IMR-90 (cell line): ENCODE data around the gene FEM1B. TPM values are rescaled to one million over a fixed set of nuclear protein-coding genes. Genes with fewer than 3 reads are reported as not detected.

Experiments used
- ATAC-seq: fragments of 200-7000 bp; cut with Tn5 transposase; 2 replicates; pipeline ENCODE4 v1.9.1; 2020; ENCODE audit warnings: low read depth, mild to moderate bottlenecking, moderate library complexity
- BruUV-seq: library from RNA; stranded (reverse); fragments of 400-500 nt; replicated peaks from 2 replicates; lab custom pipeline; 2021; lab: Mats Ljungman, UMichigan
- CTCF ChIA-PET: fragments of 300-600 bp; formaldehyde crosslinking; extraction: SDS; loops from one replicate; lab custom pipeline; 2021; ENCODE audit warnings: antibody characterized with exemption; lab: Yijun Ruan, JAX
- POLR2A ChIA-PET: fragments of 300-600 bp; sonication (Branson Sonifier 250); formaldehyde crosslinking; loops from one replicate; lab custom pipeline; 2022; ENCODE audit warnings: antibody characterized with exemption; ENCODE audit not compliant: unreplicated experiment; lab: Charles Lee
- DNase-seq: peaks from one replicate; pipeline ENCODE4 v3.0.0; 2013
- H2AFZ ChIP-seq: replicated peaks from 2 replicates; pipeline ENCODE3; 2013; ENCODE audit warnings: low read length, mild to moderate bottlenecking; ENCODE audit not compliant: poor library complexity
- H2AK5ac ChIP-seq: 2 replicates; pipeline ENCODE4 v1.6.1; 2013; ENCODE audit warnings: low read depth, low read length, inconsistent platforms
- H2AK9ac ChIP-seq: replicated peaks from 2 replicates; pipeline ENCODE3; 2013; ENCODE audit warnings: mild to moderate bottlenecking, low read depth, low read length, moderate library complexity; ENCODE audit not compliant: poor library complexity
- H2BK120ac ChIP-seq: 2 replicates; pipeline ENCODE4 v1.6.1; 2013; ENCODE audit warnings: low read depth, low read length, inconsistent platforms
- H2BK15ac ChIP-seq: 3 replicates; pipeline ENCODE4 v1.6.1; 2013; ENCODE audit warnings: low read depth, low read length, inconsistent platforms
- H2BK20ac ChIP-seq: 2 replicates; pipeline ENCODE4 v1.6.1; 2013; ENCODE audit warnings: low read depth, mild to moderate bottlenecking, inconsistent platforms, low read length, moderate library complexity
- H2BK5ac ChIP-seq: 2 replicates; pipeline ENCODE4 v1.6.1; 2013; ENCODE audit warnings: mild to moderate bottlenecking, low read depth, low read length, inconsistent platforms; ENCODE audit not compliant: poor library complexity, severe bottlenecking
- H3K14ac ChIP-seq: replicated peaks from 2 replicates; pipeline ENCODE4 v1.6.1; 2013; ENCODE audit warnings: low read depth, low read length, inconsistent platforms
- H3K18ac ChIP-seq: 2 replicates; pipeline ENCODE4 v1.6.1; 2013; ENCODE audit warnings: low read depth, low read length, control low read depth
- H3K23ac ChIP-seq: 2 replicates; pipeline ENCODE4 v1.6.1; 2013; ENCODE audit warnings: low read depth, low read length, inconsistent platforms
- H3K27ac ChIP-seq: 2 replicates; pipeline ENCODE4 v1.5.1; 2013; ENCODE audit warnings: mild to moderate bottlenecking, control low read depth, low read length; ENCODE audit not compliant: insufficient read depth
- H3K27me3 ChIP-seq: 2 replicates; pipeline ENCODE4 v1.6.1; 2013; ENCODE audit warnings: low read length; ENCODE audit not compliant: control insufficient read depth, insufficient read depth
- H3K36me3 ChIP-seq: 2 replicates; pipeline ENCODE4 v1.6.1; 2013; ENCODE audit warnings: low read length, mixed read lengths; ENCODE audit not compliant: control insufficient read depth, insufficient read depth
- H3K4ac ChIP-seq: 2 replicates; pipeline ENCODE4 v1.6.1; 2013; ENCODE audit warnings: low read depth, low read length, inconsistent platforms
- H3K4me1 ChIP-seq: 2 replicates; pipeline ENCODE4 v1.6.1; 2013; ENCODE audit warnings: low read length, mixed read lengths; ENCODE audit not compliant: control insufficient read depth, insufficient read depth
- H3K4me2 ChIP-seq: 2 replicates; pipeline ENCODE4 v1.6.1; 2013; ENCODE audit warnings: low read depth, mild to moderate bottlenecking, control low read depth, low read length, moderate library complexity
- H3K4me3 ChIP-seq: 2 replicates; pipeline ENCODE4 v1.5.1; 2013; ENCODE audit warnings: low read depth, mild to moderate bottlenecking, control low read depth, low read length, moderate library complexity; ENCODE audit not compliant: insufficient read depth
- H3K56ac ChIP-seq: 2 replicates; pipeline ENCODE4 v1.6.1; 2013; ENCODE audit warnings: low read length, inconsistent platforms; ENCODE audit not compliant: insufficient read depth; ENCODE audit errors: extremely low read depth
- H3K79me1 ChIP-seq, 2 experiments: 2 replicates each; pipeline ENCODE4 v1.6.1; 2013; ENCODE audit warnings: low read length in 2 of 2, inconsistent platforms in 1 of 2, low read depth in 1 of 2
- H3K9ac ChIP-seq: 2 replicates; pipeline ENCODE4 v1.6.1; 2013; ENCODE audit warnings: low read depth, low read length, control low read depth
- H3K9me1 ChIP-seq: 2 replicates; pipeline ENCODE4 v1.6.1; 2013; ENCODE audit warnings: low read length, inconsistent platforms; ENCODE audit not compliant: insufficient read depth
- H3K9me3 ChIP-seq: 2 replicates; pipeline ENCODE4 v1.6.1; 2013; ENCODE audit warnings: low read length; ENCODE audit not compliant: control insufficient read depth, insufficient read depth
- H4K20me1 ChIP-seq: 2 replicates; pipeline ENCODE4 v1.6.1; 2013; ENCODE audit warnings: low read length, inconsistent platforms; ENCODE audit not compliant: insufficient read depth
- H4K5ac ChIP-seq: 2 replicates; pipeline ENCODE4 v1.6.1; 2013; ENCODE audit warnings: mild to moderate bottlenecking, low read depth, low read length, control low read depth
- H4K8ac ChIP-seq, 2 experiments: 2 replicates each; pipeline ENCODE4 v1.6.1; 2013; ENCODE audit warnings: low read depth in 2 of 2, low read length in 2 of 2, control low read depth in 1 of 2, inconsistent platforms in 1 of 2
- H4K91ac ChIP-seq: 2 replicates; pipeline ENCODE4 v1.6.1; 2013; ENCODE audit warnings: low read depth, low read length, inconsistent platforms; ENCODE audit not compliant: insufficient read depth
- BHLHE40 ChIP-seq: fragments of 150-350 bp; IDR thresholded peaks from 2 replicates; pipeline ENCODE4 v1.6.1; 2016; ENCODE audit warnings: mild to moderate bottlenecking, low read depth, low read length
- CEBPB ChIP-seq: IDR thresholded peaks from 2 replicates; pipeline ENCODE4 v1.6.1; 2012; ENCODE audit warnings: low read depth, low read length, improper control_type of control experiment
- ELK1 ChIP-seq: fragments of 150-350 bp; IDR thresholded peaks from 2 replicates; pipeline ENCODE4 v1.6.1; 2016; ENCODE audit warnings: low read depth, mild to moderate bottlenecking, low read length, moderate library complexity, borderline replicate concordance
- FOS ChIP-seq: fragments of 150-350 bp; IDR thresholded peaks from 2 replicates; pipeline ENCODE4 v1.6.1; 2016; ENCODE audit warnings: low read depth, low read length
- MAFK ChIP-seq: IDR thresholded peaks from 2 replicates; pipeline ENCODE4 v1.6.1; 2012; ENCODE audit warnings: low read depth, low read length, improper control_type of control experiment
- MAZ ChIP-seq: IDR thresholded peaks from 2 replicates; pipeline ENCODE4 v1.6.1; 2012; ENCODE audit warnings: low read depth, mild to moderate bottlenecking, low read length, improper control_type of control experiment, moderate library complexity, borderline replicate concordance
- POLR2A ChIP-seq: IDR thresholded peaks from 2 replicates; pipeline ENCODE4 v1.6.1; 2012; ENCODE audit warnings: mild to moderate bottlenecking, low read depth, low read length
- RAD21 ChIP-seq: IDR thresholded peaks from 2 replicates; pipeline ENCODE4 v1.6.1; 2012; ENCODE audit warnings: low read length, improper control_type of control experiment
- RCOR1 ChIP-seq: IDR thresholded peaks from 2 replicates; pipeline ENCODE4 v1.6.1; 2012; ENCODE audit warnings: mild to moderate bottlenecking, low read length, improper control_type of control experiment; ENCODE audit not compliant: insufficient replicate concordance
- RFX5 ChIP-seq: IDR thresholded peaks from 2 replicates; pipeline ENCODE4 v1.8.0; 2012; ENCODE audit warnings: low read depth, mild to moderate bottlenecking, low read length, moderate library complexity
- SMC3 ChIP-seq: fragments of 150-350 bp; IDR thresholded peaks from 2 replicates; pipeline ENCODE4 v1.6.1; 2016; ENCODE audit warnings: low read depth, mild to moderate bottlenecking, antibody characterized with exemption, low read length, moderate library complexity
- USF2 ChIP-seq: fragments of 150-350 bp; IDR thresholded peaks from 2 replicates; pipeline ENCODE4 v1.6.1; 2017; ENCODE audit warnings: mild to moderate bottlenecking, antibody characterized with exemption, low read length, low read depth
- WGBS, 2 experiments: methylation state at CpG; one replicate each; pipeline versions ENCODE4 v1.1.5 to v1.1.7; 2013; ENCODE audit warnings: missing lambda C conversion rate in 2 of 2; ENCODE audit not compliant: insufficient read length in 1 of 2; ENCODE audit errors: extremely low coverage in 2 of 2; 5-methylcytosine and 5-hydroxymethylcytosine counted together
- dilution Hi-C: fragments of 300-500 bp; cut with HindIII; formaldehyde crosslinking; loops from one replicate; pipeline ENCODE4 v1.14.3; 2018; ENCODE audit warnings: low sequenced_read_pairs; ENCODE audit not compliant: unreplicated experiment
- in situ Hi-C: fragments of 300-500 bp; cut with MboI; formaldehyde crosslinking; loops from 3 replicates; pipeline ENCODE4 v1.14.3; 2019; ENCODE audit warnings: low sequenced_read_pairs, inconsistent platforms, mixed read lengths
- intact Hi-C: fragments of 100-400 bp; cut with micrococcal nuclease; formaldehyde crosslinking; loops from 2 replicates; pipeline ENCODE4 v1.10.0; 2022
- polyA plus RNA-seq, 3 experiments: library from polyadenylated mRNA; depleted of rRNA; stranded (reverse); fragments of >200 nt; gene quantifications; 2 replicates each; pipeline ENCODE4 v1.2.3, GENCODE V29; 2012; ENCODE audit warnings: low replicate concordance in 1 of 3
- total RNA-seq: library from RNA; depleted of rRNA; stranded (reverse); fragments of >200 nt; gene quantifications from 2 replicates; pipeline ENCODE4 v1.2.3, GENCODE V29; 2012

The FEM1B gene
- total and polyA plus RNA-seq, 2 of the 4 experiments (the other 2 are of a cell fraction), result 16.9 to 51.4 TPM

- no peak for TF ChIP-seq RCOR1
Observed at GRCh38 chr15:68318008-68318835, 40.7 kb downstream of the FEM1B start (continued).

- no peak overlapping the region for H4K8ac ChIP-seq
- no peak overlapping the region for H2AFZ ChIP-seq
- H3K36me3 ChIP-seq, result peaks cover 3% of the 10 kb centered on the region; the same call in 1 of the 2 replicates
- no peak overlapping the region for H3K56ac ChIP-seq
- no peak overlapping the region for H3K4me3 ChIP-seq
- peaks cover 2% of the 10 kb centered on the region; the same call in 1 of the 2 replicates for H3K9me1 ChIP-seq
- 72% methylated on average over 2 of the region's 18 CpGs; no CpG with 5 or more reads in 1 of the 2 experiments for WGBS, 2 experiments
- H2BK5ac ChIP-seq, result no peak overlapping the region
- no peaks in the 10 kb centered on the region for H3K79me1 ChIP-seq
- no peak overlapping the region for H4K91ac ChIP-seq
- ChIA-PET POLR2A (interaction anchor here (0.5 kb wide), 1 partner anchor 109 kb away, joined by 4 read pairs; no protein-coding TSS in a partner anchor), CTCF (interaction anchor here (0.9 kb wide), 1 partner anchor 66 kb away, joined by 4 read pairs; no protein-coding TSS in a partner anchor)
- H3K27ac ChIP-seq, result no peak overlapping the region
- H2AK9ac ChIP-seq, result peak overlapping the region; percentile 58
- H2BK15ac ChIP-seq, result no peak overlapping the region
- H3K9me3 ChIP-seq, result no peaks in the 10 kb centered on the region
- DNase-seq, result no peak
- H2BK20ac ChIP-seq, result no peak overlapping the region
- intact Hi-C loops, result no loop called here
- H3K9ac ChIP-seq, result no peak overlapping the region
- no peaks in the 10 kb centered on the region for H3K4me1 ChIP-seq
- H3K4me2 ChIP-seq, result no peak overlapping the region
- H3K14ac ChIP-seq, result no peak overlapping the region
- no peak overlapping the region for H3K23ac ChIP-seq
- BruUV-seq, result no TSS peak
- no peak overlapping the region for H2AK5ac ChIP-seq
- H3K18ac ChIP-seq, result no peak overlapping the region
- dilution Hi-C loops, result no loop called here
- ATAC-seq, result no peak
- H3K4ac ChIP-seq, result no peak overlapping the region
- H2BK120ac ChIP-seq, result no peak overlapping the region
- no peaks in the 10 kb centered on the region for H4K20me1 ChIP-seq
- no peak overlapping the region for H4K5ac ChIP-seq
- in situ Hi-C loops, result no loop called here
- no peaks in the 10 kb centered on the region for H3K27me3 ChIP-seq
- no peak for TF ChIP-seq RCOR1
- TF ChIP-seq POLR2A, result no peak
- no peak for TF ChIP-seq SMC3
- TF ChIP-seq ELK1, result no peak
- TF ChIP-seq MAZ, result no peak
- TF ChIP-seq MAFK, result no peak
- no peak for TF ChIP-seq FOS
- TF ChIP-seq USF2, result no peak
- TF ChIP-seq RFX5, result no peak
- no peak for TF ChIP-seq RAD21
- TF ChIP-seq CEBPB, result no peak
- no peak for TF ChIP-seq BHLHE40
Observed at GRCh38 chr15:68318931-68319909, 41.7 kb downstream of the FEM1B start.
